HepG2 (cell line): ENCODE results near the gene MYO18B.

Source experiments
- ATRX ChIP-seq: sonication (generic); formaldehyde crosslinking; IDR thresholded peaks from 2 replicates; pipeline ENCODE4 v1.4.0; 2020; ENCODE audit warnings: missing genetic modification reagents, borderline replicate concordance
- FOXP1 ChIP-seq, 2 experiments: fragments of 450-650 bp in 1 of 2; IDR thresholded peaks; 2 replicates each; pipeline ENCODE4 v1.6.1; 2017 to 2018; ENCODE audit warnings: antibody characterized with exemption in 1 of 2
- MAZ ChIP-seq, 2 experiments: sonication (generic) in 1 of 2; formaldehyde crosslinking in 1 of 2; IDR thresholded peaks; 2 replicates each; pipeline versions ENCODE4 v1.5.0 to v1.6.1; 2012 to 2020; ENCODE audit warnings: low read depth in 2 of 2, mild to moderate bottlenecking in 2 of 2, borderline replicate concordance in 1 of 2, improper control_type of control experiment in 1 of 2, low read length in 1 of 2, missing genetic modification reagents in 1 of 2, moderate library complexity in 1 of 2
- NFIC ChIP-seq: IDR thresholded peaks from 2 replicates; pipeline ENCODE4 v1.6.1; 2012; ENCODE audit warnings: mild to moderate bottlenecking, low read length, inconsistent platforms
- ZBTB7A ChIP-seq: sonication (generic); formaldehyde crosslinking; IDR thresholded peaks from 2 replicates; pipeline ENCODE4 v1.8.0; 2022; ENCODE audit warnings: mild to moderate bottlenecking, missing genetic modification reagents
- ZNF274 ChIP-seq: sonication (generic); formaldehyde crosslinking; IDR thresholded peaks from 2 replicates; pipeline ENCODE4 v1.5.1; 2020; ENCODE audit warnings: mild to moderate bottlenecking, missing genetic modification reagents
- ZSCAN22 ChIP-seq: sonication (generic); formaldehyde crosslinking; IDR thresholded peaks from 2 replicates; pipeline ENCODE4 v1.4.0; 2020; ENCODE audit warnings: mild to moderate bottlenecking, missing genetic modification reagents
- TF ChIP-seq, protein P1 (sequence below): sonication (generic); formaldehyde crosslinking; IDR thresholded peaks from 2 replicates; pipeline ENCODE4 v1.4.0; 2020; ENCODE audit warnings: missing genetic modification reagents
- TF ChIP-seq, protein P2 (sequence below): sonication (generic); formaldehyde crosslinking; IDR thresholded peaks from 2 replicates; pipeline ENCODE4 v1.4.0; 2020; ENCODE audit warnings: mild to moderate bottlenecking, low read depth, missing genetic modification reagents
- TF ChIP-seq, protein P3 (sequence below): sonication (generic); formaldehyde crosslinking; IDR thresholded peaks from 2 replicates; pipeline ENCODE4 v1.5.0; 2020; ENCODE audit warnings: mild to moderate bottlenecking, missing genetic modification reagents, moderate library complexity
- TF ChIP-seq, protein P4 (sequence below), 2 experiments: IDR thresholded peaks; 2 replicates each; pipeline ENCODE4 v1.6.1; 2011 to 2012; ENCODE audit warnings: low read length in 2 of 2, borderline replicate concordance in 1 of 2, low read depth in 1 of 2, mild to moderate bottlenecking in 1 of 2, moderate library complexity in 1 of 2

DNA sequence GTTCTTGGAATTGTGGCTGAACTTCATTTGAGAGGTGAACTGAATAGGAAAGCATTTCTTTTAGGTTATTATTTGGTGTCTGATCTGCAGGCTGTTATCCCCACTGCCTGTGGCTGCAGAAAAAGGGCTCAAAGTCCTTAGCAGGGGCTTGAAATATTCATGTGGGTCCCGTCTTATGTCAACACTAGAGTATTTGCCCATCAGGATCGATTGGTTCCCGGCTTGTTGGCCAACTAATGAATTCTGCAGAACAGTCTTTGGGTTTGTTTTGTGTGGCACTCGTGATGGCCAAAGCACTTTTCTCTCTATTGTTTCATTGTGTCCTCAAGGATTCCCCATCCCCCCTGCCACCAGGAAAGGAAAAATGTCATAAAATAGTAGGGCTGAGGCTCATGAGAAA, 211.9 kb downstream of the MYO18B start:
- TF ChIP-seq, protein P1, sequence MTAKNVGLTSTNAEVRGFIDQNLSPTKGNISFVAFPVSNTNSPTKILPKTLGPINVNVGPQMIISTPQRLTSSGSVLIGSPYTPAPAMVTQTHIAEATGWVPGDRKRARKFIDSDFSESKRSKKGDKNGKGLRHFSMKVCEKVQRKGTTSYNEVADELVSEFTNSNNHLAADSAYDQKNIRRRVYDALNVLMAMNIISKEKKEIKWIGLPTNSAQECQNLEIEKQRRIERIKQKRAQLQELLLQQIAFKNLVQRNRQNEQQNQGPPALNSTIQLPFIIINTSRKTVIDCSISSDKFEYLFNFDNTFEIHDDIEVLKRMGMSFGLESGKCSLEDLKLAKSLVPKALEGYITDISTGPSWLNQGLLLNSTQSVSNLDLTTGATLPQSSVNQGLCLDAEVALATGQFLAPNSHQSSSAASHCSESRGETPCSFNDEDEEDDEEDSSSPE = no peak
- TF ChIP-seq, protein P2, sequence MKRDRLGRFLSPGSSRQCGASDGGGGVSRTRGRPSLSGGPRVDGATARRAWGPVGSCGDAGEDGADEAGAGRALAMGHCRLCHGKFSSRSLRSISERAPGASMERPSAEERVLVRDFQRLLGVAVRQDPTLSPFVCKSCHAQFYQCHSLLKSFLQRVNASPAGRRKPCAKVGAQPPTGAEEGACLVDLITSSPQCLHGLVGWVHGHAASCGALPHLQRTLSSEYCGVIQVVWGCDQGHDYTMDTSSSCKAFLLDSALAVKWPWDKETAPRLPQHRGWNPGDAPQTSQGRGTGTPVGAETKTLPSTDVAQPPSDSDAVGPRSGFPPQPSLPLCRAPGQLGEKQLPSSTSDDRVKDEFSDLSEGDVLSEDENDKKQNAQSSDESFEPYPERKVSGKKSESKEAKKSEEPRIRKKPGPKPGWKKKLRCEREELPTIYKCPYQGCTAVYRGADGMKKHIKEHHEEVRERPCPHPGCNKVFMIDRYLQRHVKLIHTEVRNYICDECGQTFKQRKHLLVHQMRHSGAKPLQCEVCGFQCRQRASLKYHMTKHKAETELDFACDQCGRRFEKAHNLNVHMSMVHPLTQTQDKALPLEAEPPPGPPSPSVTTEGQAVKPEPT (CRISPR knock-in tag) = no peak
- no peak for TF ChIP-seq FOXP1 (IDR thresholded peaks at IDR 0.05)
- TF ChIP-seq FOXP1 (CRISPR knock-in tag; IDR thresholded peaks at IDR 0.05) = peak; percentile 54; the same call in 1 of the 2 replicates
- TF ChIP-seq NFIC = peak; percentile 84
- no peak for TF ChIP-seq MAZ (IDR thresholded peaks at IDR 0.05; ENCODE audit: borderline replicate concordance, low read depth, low read length)
- TF ChIP-seq MAZ (CRISPR knock-in tag; IDR thresholded peaks at IDR 0.05; ENCODE audit: low read depth) = no peak
- TF ChIP-seq ZSCAN22 = no peak
- no peak for TF ChIP-seq ZNF274 (CRISPR knock-in tag)
- TF ChIP-seq, protein P3, sequence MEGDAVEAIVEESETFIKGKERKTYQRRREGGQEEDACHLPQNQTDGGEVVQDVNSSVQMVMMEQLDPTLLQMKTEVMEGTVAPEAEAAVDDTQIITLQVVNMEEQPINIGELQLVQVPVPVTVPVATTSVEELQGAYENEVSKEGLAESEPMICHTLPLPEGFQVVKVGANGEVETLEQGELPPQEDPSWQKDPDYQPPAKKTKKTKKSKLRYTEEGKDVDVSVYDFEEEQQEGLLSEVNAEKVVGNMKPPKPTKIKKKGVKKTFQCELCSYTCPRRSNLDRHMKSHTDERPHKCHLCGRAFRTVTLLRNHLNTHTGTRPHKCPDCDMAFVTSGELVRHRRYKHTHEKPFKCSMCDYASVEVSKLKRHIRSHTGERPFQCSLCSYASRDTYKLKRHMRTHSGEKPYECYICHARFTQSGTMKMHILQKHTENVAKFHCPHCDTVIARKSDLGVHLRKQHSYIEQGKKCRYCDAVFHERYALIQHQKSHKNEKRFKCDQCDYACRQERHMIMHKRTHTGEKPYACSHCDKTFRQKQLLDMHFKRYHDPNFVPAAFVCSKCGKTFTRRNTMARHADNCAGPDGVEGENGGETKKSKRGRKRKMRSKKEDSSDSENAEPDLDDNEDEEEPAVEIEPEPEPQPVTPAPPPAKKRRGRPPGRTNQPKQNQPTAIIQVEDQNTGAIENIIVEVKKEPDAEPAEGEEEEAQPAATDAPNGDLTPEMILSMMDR (CRISPR knock-in tag) = no peak
- peak; percentile 98 for TF ChIP-seq ZBTB7A (CRISPR knock-in tag)
- TF ChIP-seq, protein P4, sequence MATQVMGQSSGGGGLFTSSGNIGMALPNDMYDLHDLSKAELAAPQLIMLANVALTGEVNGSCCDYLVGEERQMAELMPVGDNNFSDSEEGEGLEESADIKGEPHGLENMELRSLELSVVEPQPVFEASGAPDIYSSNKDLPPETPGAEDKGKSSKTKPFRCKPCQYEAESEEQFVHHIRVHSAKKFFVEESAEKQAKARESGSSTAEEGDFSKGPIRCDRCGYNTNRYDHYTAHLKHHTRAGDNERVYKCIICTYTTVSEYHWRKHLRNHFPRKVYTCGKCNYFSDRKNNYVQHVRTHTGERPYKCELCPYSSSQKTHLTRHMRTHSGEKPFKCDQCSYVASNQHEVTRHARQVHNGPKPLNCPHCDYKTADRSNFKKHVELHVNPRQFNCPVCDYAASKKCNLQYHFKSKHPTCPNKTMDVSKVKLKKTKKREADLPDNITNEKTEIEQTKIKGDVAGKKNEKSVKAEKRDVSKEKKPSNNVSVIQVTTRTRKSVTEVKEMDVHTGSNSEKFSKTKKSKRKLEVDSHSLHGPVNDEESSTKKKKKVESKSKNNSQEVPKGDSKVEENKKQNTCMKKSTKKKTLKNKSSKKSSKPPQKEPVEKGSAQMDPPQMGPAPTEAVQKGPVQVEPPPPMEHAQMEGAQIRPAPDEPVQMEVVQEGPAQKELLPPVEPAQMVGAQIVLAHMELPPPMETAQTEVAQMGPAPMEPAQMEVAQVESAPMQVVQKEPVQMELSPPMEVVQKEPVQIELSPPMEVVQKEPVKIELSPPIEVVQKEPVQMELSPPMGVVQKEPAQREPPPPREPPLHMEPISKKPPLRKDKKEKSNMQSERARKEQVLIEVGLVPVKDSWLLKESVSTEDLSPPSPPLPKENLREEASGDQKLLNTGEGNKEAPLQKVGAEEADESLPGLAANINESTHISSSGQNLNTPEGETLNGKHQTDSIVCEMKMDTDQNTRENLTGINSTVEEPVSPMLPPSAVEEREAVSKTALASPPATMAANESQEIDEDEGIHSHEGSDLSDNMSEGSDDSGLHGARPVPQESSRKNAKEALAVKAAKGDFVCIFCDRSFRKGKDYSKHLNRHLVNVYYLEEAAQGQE (IDR thresholded peaks at IDR 0.05; ENCODE audit: borderline replicate concordance in 1 of 2, low read depth in 1 of 2, low read length in 2 of 2) = peak in 1 of 2 experiments; percentile 58; a peak in 1 of 4 replicates
- TF ChIP-seq ATRX (CRISPR knock-in tag) = no peak
